HEK293 (cell line): ENCODE measurements around the gene PIGM.

ENCODE experiments used
- CTCF ChIA-PET: fragments of 350-600 bp; formaldehyde crosslinking; extraction: SDS; loops from one replicate; lab custom pipeline; 2021; ENCODE audit warnings: antibody characterized with exemption; lab: Yijun Ruan, JAX
- POLR2A ChIA-PET: fragments of 300-600 bp; formaldehyde crosslinking; extraction: SDS; loops from one replicate; lab custom pipeline; 2020; ENCODE audit warnings: antibody characterized with exemption, inconsistent platforms; lab: Yijun Ruan, JAX
- H3K27ac ChIP-seq: fragments of 200-500 bp; sonication (Bioruptor generic); 2 replicates; pipeline ENCODE4 v1.5.1; 2014; ENCODE audit warnings: low read depth, low read length, control low read depth, inconsistent platforms; ENCODE audit errors: extremely low read depth
- H3K36me3 ChIP-seq, 2 experiments: fragments of 200-500 bp in 1 of 2; sonication (Bioruptor generic) in 1 of 2; 1 replicate in 1 of 2; 2 replicates in 1 of 2; pipeline ENCODE4 v1.5.1; 2014 to 2017; ENCODE audit warnings: inconsistent platforms in 2 of 2, low read length in 2 of 2; ENCODE audit not compliant: control insufficient read depth in 2 of 2, insufficient read depth in 1 of 2
- H3K4me1 ChIP-seq: fragments of 200-500 bp; sonication (Bioruptor generic); 2 replicates; pipeline ENCODE4 v1.5.1; 2014; ENCODE audit warnings: mild to moderate bottlenecking, low read length, inconsistent platforms; ENCODE audit not compliant: control insufficient read depth, insufficient read depth
- H3K4me3 ChIP-seq: 2 replicates; pipeline ENCODE4 v1.5.1; 2011; ENCODE audit warnings: low read depth, mild to moderate bottlenecking, control low read depth, low read length, moderate library complexity
- H3K9me3 ChIP-seq: fragments of 200-500 bp; sonication (Bioruptor generic); 2 replicates; pipeline ENCODE4 v1.5.1; 2014; ENCODE audit warnings: low read depth, low read length, inconsistent platforms; ENCODE audit not compliant: control insufficient read depth, insufficient read depth
- HOXA7 ChIP-seq: sonication (generic); formaldehyde crosslinking; IDR thresholded peaks from 2 replicates; pipeline ENCODE4 v1.8.1; 2022; ENCODE audit warnings: missing genetic modification reagents, borderline replicate concordance
- PRDM6 ChIP-seq: fragments of 450-650 bp; formaldehyde crosslinking; IDR thresholded peaks from 2 replicates; pipeline ENCODE4 v1.5.1; 2017; ENCODE audit warnings: missing biosample characterization, missing genetic modification characterization
- RBAK ChIP-seq: fragments of 450-650 bp; formaldehyde crosslinking; IDR thresholded peaks from 2 replicates; pipeline ENCODE4 v1.5.1; 2016; ENCODE audit warnings: missing biosample characterization, missing genetic modification characterization
- YY1 ChIP-seq: fragments of 450-650 bp; formaldehyde crosslinking; IDR thresholded peaks from 2 replicates; pipeline ENCODE4 v1.5.1; 2018; ENCODE audit warnings: missing biosample characterization, missing genetic modification characterization
- ZBTB1 ChIP-seq: fragments of 450-650 bp; formaldehyde crosslinking; IDR thresholded peaks from 2 replicates; pipeline ENCODE4 v1.5.1; 2016; ENCODE audit warnings: missing biosample characterization, missing genetic modification characterization
- ZBTB49 ChIP-seq: fragments of 450-650 bp; formaldehyde crosslinking; IDR thresholded peaks from 2 replicates; pipeline ENCODE4 v1.5.1; 2016; ENCODE audit warnings: missing biosample characterization, missing genetic modification characterization, low read depth
- ZFP69B ChIP-seq: fragments of 450-650 bp; formaldehyde crosslinking; IDR thresholded peaks from 2 replicates; pipeline ENCODE4 v1.5.1; 2016; ENCODE audit warnings: missing biosample characterization, missing genetic modification characterization
- ZNF132 ChIP-seq: fragments of 450-650 bp; formaldehyde crosslinking; IDR thresholded peaks from 2 replicates; pipeline ENCODE4 v1.5.1; 2017; ENCODE audit warnings: missing biosample characterization, missing genetic modification characterization, borderline replicate concordance
- ZNF140 ChIP-seq: fragments of 450-650 bp; formaldehyde crosslinking; IDR thresholded peaks from 2 replicates; pipeline ENCODE4 v1.5.1; 2016; ENCODE audit warnings: missing biosample characterization, missing genetic modification characterization
- ZNF174 ChIP-seq: fragments of 450-650 bp; formaldehyde crosslinking; IDR thresholded peaks from 2 replicates; pipeline ENCODE4 v1.5.0; 2017; ENCODE audit warnings: missing biosample characterization, mild to moderate bottlenecking, missing genetic modification characterization
- ZNF211 ChIP-seq: fragments of 450-650 bp; formaldehyde crosslinking; IDR thresholded peaks from 2 replicates; pipeline ENCODE4 v1.5.1; 2016; ENCODE audit warnings: low read depth, missing biosample characterization, missing genetic modification characterization
- ZNF274 ChIP-seq, 2 experiments: fragments of 200-500 bp in 1 of 2; fragments of 450-650 bp in 1 of 2; sonication (Bioruptor generic) in 1 of 2; formaldehyde crosslinking in 1 of 2; IDR thresholded peaks; 2 replicates each; pipeline versions ENCODE4 v1.5.1 to v1.6.1; 2014 to 2016; ENCODE audit warnings: borderline replicate concordance in 1 of 2, inconsistent platforms in 1 of 2, low read length in 1 of 2, missing biosample characterization in 1 of 2, missing genetic modification characterization in 1 of 2
- ZNF37A ChIP-seq: fragments of 450-650 bp; IDR thresholded peaks from 2 replicates; pipeline ENCODE4 v1.5.1; 2018; ENCODE audit warnings: missing biosample characterization, missing genetic modification characterization
- ZNF391 ChIP-seq: fragments of 450-650 bp; formaldehyde crosslinking; IDR thresholded peaks from 2 replicates; pipeline ENCODE4 v1.5.1; 2016; ENCODE audit warnings: low read depth, missing biosample characterization, missing genetic modification characterization, borderline replicate concordance
- ZNF555 ChIP-seq: fragments of 450-650 bp; formaldehyde crosslinking; conservative IDR thresholded peaks from 2 replicates; pipeline ENCODE4 v1.5.1; 2017; ENCODE audit warnings: missing biosample characterization, mild to moderate bottlenecking, missing genetic modification characterization, inconsistent platforms
- ZNF664 ChIP-seq: fragments of 450-650 bp; formaldehyde crosslinking; IDR thresholded peaks from 2 replicates; pipeline ENCODE4 v1.5.1; 2016; ENCODE audit warnings: missing biosample characterization, missing genetic modification characterization
- ZNF785 ChIP-seq: fragments of 450-650 bp; formaldehyde crosslinking; IDR thresholded peaks from 2 replicates; pipeline ENCODE4 v1.5.1; 2016; ENCODE audit warnings: missing biosample characterization, missing genetic modification characterization
- ZNF792 ChIP-seq: fragments of 450-650 bp; formaldehyde crosslinking; IDR thresholded peaks from 2 replicates; pipeline ENCODE4 v1.5.1; 2016; ENCODE audit warnings: missing biosample characterization, missing genetic modification characterization

PIGM gene

GRCh38 chr1:160056648-160057169 is 24.9 kb upstream of the PIGM start:
- CTCF ChIA-PET = interaction anchor here (0.7 to 25.0 kb wide), 5 partner anchors 10 to 51 kb away, joined by 3 to 541 read pairs (median 4); partner anchors contain the start of gene KCNJ9
- no peak overlapping the region for H3K4me3 ChIP-seq
- no peak for TF ChIP-seq ZNF37A
- no peak for TF ChIP-seq YY1 (tag by site-specific recombination)
- TF ChIP-seq, all 188 proteins: peak for 0
- Histone ChIP-seq H3K9me3 (no peaks in the 10 kb centered on the region), H3K4me1 (no peaks in the 10 kb centered on the region), H3K27ac (no peak overlapping the region), H3K36me3 (no peaks in the 10 kb centered on the region)
- POLR2A ChIA-PET = interaction anchor here (1.0 kb wide), 1 partner anchor 25 kb away, joined by 3 read pairs; the partner anchor contains the start of gene PIGM

GRCh38 chr1:160053548-160054365 is 22.0 kb upstream of the PIGM start:
- Histone ChIP-seq H3K4me1 (no peaks in the 10 kb centered on the region), H3K4me3 (no peak overlapping the region), H3K9me3 (no peaks in the 10 kb centered on the region), H3K27ac (no peak overlapping the region), H3K36me3 (no peaks in the 10 kb centered on the region)
- POLR2A ChIA-PET = no interaction called here
- CTCF ChIA-PET = interaction anchor here (1.8 to 25.0 kb wide), 3 partner anchors 8 to 28 kb away, joined by 4 to 541 read pairs (median 13); partner anchors contain the start of gene KCNJ9
- TF ChIP-seq HOXA7 (no peak), ZNF664 (no peak), ZNF211 (no peak), ZFP69B (tag by site-specific recombination) (no peak), ZNF274 (IDR thresholded peaks at IDR 0.05; ENCODE audit: low read length) (no peak), ZNF274 (tag by site-specific recombination; IDR thresholded peaks at IDR 0.05; ENCODE audit: borderline replicate concordance) (no peak), ZBTB1 (no peak), ZNF555 (tag by site-specific recombination) (no peak), ZNF792 (tag by site-specific recombination) (no peak), ZNF140 (tag by site-specific recombination) (no peak), ZNF785 (tag by site-specific recombination) (no peak), RBAK (tag by site-specific recombination) (no peak), ZNF174 (no peak), ZNF391 (no peak), ZBTB49 (tag by site-specific recombination) (no peak), ZNF132 (tag by site-specific recombination) (no peak), PRDM6 (tag by site-specific recombination) (no peak)
